HL-60 (cell line): ENCODE data around the gene IGF2BP3.

ENCODE experiments used
- DNase-seq, 2 experiments: peaks; one replicate each; pipeline ENCODE4 v3.0.0-alpha.2; 2010 to 2020; ENCODE audit warnings: low read depth in 1 of 2, low spot score in 1 of 2
- H3K27ac ChIP-seq: fragments of 250-450 bp; sonication (Bioruptor Pico); replicated peaks from 2 replicates; pipeline ENCODE4 v1.5.1; 2020; ENCODE audit warnings: mild to moderate bottlenecking, moderate library complexity
- H3K27me3 ChIP-seq: fragments of 250-450 bp; sonication (Bioruptor Pico); 2 replicates; pipeline ENCODE4 v1.5.1; 2021; ENCODE audit warnings: mild to moderate bottlenecking, moderate library complexity; ENCODE audit not compliant: insufficient read depth, poor library complexity, severe bottlenecking
- H3K4me3 ChIP-seq: replicated peaks from 2 replicates; pipeline ENCODE4 v1.5.1; 2011; ENCODE audit warnings: mild to moderate bottlenecking, control low read depth, low read length; ENCODE audit not compliant: insufficient read depth
- CTCF ChIP-seq: IDR thresholded peaks from one replicate; pipeline ENCODE4 v1.5.1; 2011; ENCODE audit warnings: low read length, control low read depth, inconsistent platforms; ENCODE audit not compliant: insufficient read depth
- GABPA ChIP-seq: IDR thresholded peaks from 2 replicates; pipeline ENCODE4 v1.6.1; 2012; ENCODE audit warnings: low read depth
- POLR2AphosphoS5 ChIP-seq: IDR thresholded peaks from 2 replicates; pipeline ENCODE4 v1.6.1; 2012; ENCODE audit warnings: low read depth
- REST ChIP-seq: IDR thresholded peaks from 2 replicates; pipeline ENCODE4 v1.6.1; 2012; ENCODE audit warnings: low read depth; ENCODE audit not compliant: insufficient replicate concordance
- SPI1 ChIP-seq: IDR thresholded peaks from 2 replicates; pipeline ENCODE4 v1.6.1; 2012; ENCODE audit warnings: low read depth, mild to moderate bottlenecking, borderline replicate concordance

Gene IGF2BP3

GRCh38 chr7:23293500-23294073 is 176.7 kb downstream of the IGF2BP3 start:
- DNase-seq, result no peak
- H3K27ac ChIP-seq, result no peak overlapping the region
- H3K27me3 ChIP-seq, result no peaks in the 10 kb centered on the region
- H3K4me3 ChIP-seq, result no peak overlapping the region
- no peak for TF ChIP-seq CTCF
- no peak for TF ChIP-seq GABPA
- no peak for TF ChIP-seq REST
- no peak for TF ChIP-seq SPI1
- TF ChIP-seq POLR2AphosphoS5, result no peak

- Histone ChIP-seq H3K4me3 (no peak overlapping the region), H3K27ac (no peak overlapping the region), H3K27me3 (no peaks in the 10 kb centered on the region)
- TF ChIP-seq POLR2AphosphoS5 (no peak), GABPA (no peak), REST (no peak), CTCF (no peak), SPI1 (no peak)
- no peak for DNase-seq
Observed at GRCh38 chr7:23292623-23293022, 177.7 kb downstream of the IGF2BP3 start.

GRCh38 chr7:23291957-23292560 is 178.2 kb downstream of the IGF2BP3 start:
- Histone ChIP-seq H3K27ac (no peak overlapping the region), H3K27me3 (no peaks in the 10 kb centered on the region), H3K4me3 (no peak overlapping the region)
- DNase-seq, result no peak
- TF ChIP-seq SPI1, result no peak
- TF ChIP-seq CTCF, result no peak
- TF ChIP-seq GABPA, result no peak
- TF ChIP-seq POLR2AphosphoS5, result no peak
- no peak for TF ChIP-seq REST
